Caco-2 (cell line): ENCODE results near the gene SLC41A1. TPM values are rescaled to one million over a fixed set of nuclear protein-coding genes. Genes with fewer than 3 reads are reported as not detected.

Source experiments
- Bru-seq: library from RNA; stranded (reverse); fragments of 400-500 nt; gene quantifications from one replicate; lab custom pipeline; 2021; lab: Mats Ljungman, UMichigan
- BruChase-seq, 2 experiments: library from RNA; stranded (reverse); fragments of 400-500 nt; gene quantifications; one replicate each; lab custom pipeline; 2021; lab: Mats Ljungman, UMichigan
- BruUV-seq: library from RNA; stranded (reverse); fragments of 400-500 nt; replicated peaks from 2 replicates; lab custom pipeline; 2021; lab: Mats Ljungman, UMichigan
- CTCF ChIA-PET: fragments of 300-600 bp; sonication (Branson Sonifier 250); formaldehyde crosslinking; loops from one replicate; lab custom pipeline; 2022; ENCODE audit warnings: antibody characterized with exemption; lab: Charles Lee
- POLR2A ChIA-PET: fragments of 300-600 bp; sonication (Branson Sonifier 250); formaldehyde crosslinking; loops from one replicate; lab custom pipeline; 2022; ENCODE audit warnings: antibody characterized with exemption; lab: Charles Lee
- DNase-seq, 2 experiments: peaks; one replicate each; pipeline versions ENCODE4 v3.0.0 to v3.0.0-alpha.2; 2020 to 2022
- H3K27me3 ChIP-seq: replicated peaks from 2 replicates; pipeline ENCODE4 v1.6.0; 2011; ENCODE audit warnings: low read length; ENCODE audit not compliant: control insufficient read depth, insufficient read depth
- H3K36me3 ChIP-seq: 2 replicates; pipeline ENCODE4 v1.5.1; 2011; ENCODE audit warnings: low read length; ENCODE audit not compliant: control insufficient read depth, insufficient read depth
- H3K4me1 ChIP-seq: fragments of 250-450 bp; sonication (Bioruptor Pico); 2 replicates; pipeline ENCODE4 v1.5.1; 2020; ENCODE audit warnings: mild to moderate bottlenecking
- H3K4me3 ChIP-seq: 2 replicates; pipeline ENCODE4 v1.5.1; 2011; ENCODE audit warnings: low read depth, mild to moderate bottlenecking, control low read depth, low read length
- H3K9me3 ChIP-seq: fragments of 250-450 bp; sonication (Bioruptor Pico); 2 replicates; pipeline ENCODE4 v1.5.1; 2020; ENCODE audit warnings: mild to moderate bottlenecking, moderate library complexity
- H3K27ac Mint-ChIP-seq: one replicate; pipeline ENCODE4 v1.8.0; 2022; ENCODE audit warnings: mixed read lengths; ENCODE audit not compliant: unreplicated experiment
- H3K27me3 Mint-ChIP-seq: one replicate; pipeline ENCODE4 v1.8.0; 2022; ENCODE audit warnings: mixed read lengths; ENCODE audit not compliant: insufficient read depth, unreplicated experiment
- H3K36me3 Mint-ChIP-seq: one replicate; pipeline ENCODE4 v1.8.0; 2022; ENCODE audit warnings: mild to moderate bottlenecking, mixed read lengths; ENCODE audit not compliant: insufficient read depth, unreplicated experiment
- H3K4me1 Mint-ChIP-seq: one replicate; pipeline ENCODE4 v1.8.0; 2022; ENCODE audit warnings: low read depth, mixed read lengths; ENCODE audit not compliant: unreplicated experiment
- H3K4me3 Mint-ChIP-seq: one replicate; pipeline ENCODE4 v1.8.0; 2022; ENCODE audit warnings: mild to moderate bottlenecking, moderate library complexity, mixed read lengths; ENCODE audit not compliant: unreplicated experiment
- H3K9me3 Mint-ChIP-seq: one replicate; pipeline ENCODE4 v1.8.0; 2022; ENCODE audit warnings: mixed read lengths; ENCODE audit not compliant: unreplicated experiment
- CTCF ChIP-seq, 2 experiments: fragments of 200-600 bp in 1 of 2; IDR thresholded peaks; 1 replicate in 1 of 2; 2 replicates in 1 of 2; pipeline versions ENCODE4 v1.5.1 to v1.8.0; 2011 to 2022; ENCODE audit warnings: antibody characterized with exemption in 1 of 2, control low read depth in 1 of 2, inconsistent platforms in 1 of 2, low read depth in 1 of 2, low read length in 1 of 2, mild to moderate bottlenecking in 1 of 2, moderate library complexity in 1 of 2; ENCODE audit not compliant: insufficient read depth in 1 of 2, severe bottlenecking in 1 of 2, unreplicated experiment in 1 of 2
- intact Hi-C: fragments of 100-400 bp; cut with micrococcal nuclease; formaldehyde crosslinking; loops from one replicate; pipeline ENCODE4 v1.10.0; 2022; ENCODE audit not compliant: unreplicated experiment
- long read RNA-seq: library from polyadenylated mRNA; stranded (forward); transcript quantifications from one replicate; pipeline ENCODE4 v2.0.0, GENCODE V29; 2022
- total RNA-seq: library from RNA; stranded (reverse); gene quantifications from 2 replicates; pipeline ENCODE4 v1.2.3, GENCODE V29; 2022

SLC41A1 gene
- total RNA-seq = 10.8 and 12.5 TPM in 2 replicates
- percentile 52 among the genes with signal in this experiment for Bru-seq, nascent RNA
- percentile 66 among the genes with signal in this experiment for BruChase-seq, experiment 1, labeled RNA remaining after a 2-hour chase
- percentile 71 among the genes with signal in this experiment for BruChase-seq, experiment 2, labeled RNA remaining after a 6-hour chase
- long read RNA-seq, full-length matches to known transcripts = 2 of 12 reads
- long read RNA-seq, partial matches to known transcripts = 1 of 12 reads
- long read RNA-seq, other reads (novel, unspliced or antisense) = 9 of 12 reads

- TF ChIP-seq CTCF (IDR thresholded peaks at IDR 0.05; ENCODE audit: insufficient read depth in 1 of 2, low read depth in 1 of 2, low read length in 1 of 2, severe bottlenecking in 1 of 2, unreplicated experiment in 1 of 2) = no peak
- Mint-ChIP-seq H3K27ac (peak within 1 kb of the TSS; percentile 76), H3K9me3 (no peaks in the 10 kb centered on the region), H3K36me3 (peaks cover 9% of the 10 kb centered on the region), H3K27me3 (no peaks in the 10 kb centered on the region), H3K4me3 (peak within 1 kb of the TSS; percentile 95), H3K4me1 (peaks cover 15% of the 10 kb centered on the region)
- intact Hi-C loops = loop anchor here (5.0 kb wide), 1 partner anchor 94 kb away; no protein-coding TSS in a partner anchor
- CTCF ChIA-PET = interaction anchor here (0.7 kb wide), 1 partner anchor 106 kb away, joined by 3 read pairs; no protein-coding TSS in a partner anchor
- Histone ChIP-seq H3K36me3 (no peaks in the 10 kb centered on the region), H3K4me3 (peak within 1 kb of the TSS; percentile 81), H3K4me1 (peaks cover 5% of the 10 kb centered on the region; the same call in 1 of the 2 replicates), H3K27me3 (no peaks in the 10 kb centered on the region), H3K9me3 (no peaks in the 10 kb centered on the region)
- POLR2A ChIA-PET = interaction anchor here (0.6 kb wide), 1 partner anchor 64 kb away, joined by 3 read pairs; no protein-coding TSS in a partner anchor
- DNase-seq = peak; percentile 87 to 89
- no TSS peak for BruUV-seq
Observed at GRCh38 chr1:205812878-205813754, at the start of gene SLC41A1. SLC41A1 (minus strand) TSS chr1:205813198; CDS start chr1:205810441, 2,757 bp downstream.

GRCh38 chr1:205861540-205861939 lies 48.5 kb upstream of the SLC41A1 start:
- peaks cover 4% of the 10 kb centered on the region for H3K9me3 ChIP-seq
- no peaks in the 10 kb centered on the region for H3K36me3 ChIP-seq
- POLR2A ChIA-PET = no interaction called here
- no peak for TF ChIP-seq CTCF (IDR thresholded peaks at IDR 0.05; ENCODE audit: insufficient read depth in 1 of 2, low read depth in 1 of 2, low read length in 1 of 2, severe bottlenecking in 1 of 2, unreplicated experiment in 1 of 2)
- BruUV-seq = no TSS peak
- peaks cover 11% of the 10 kb centered on the region for H3K4me1 Mint-ChIP-seq
- H3K9me3 Mint-ChIP-seq = peaks cover 6% of the 10 kb centered on the region
- no peaks in the 10 kb centered on the region for H3K27me3 ChIP-seq
- CTCF ChIA-PET = no interaction called here
- H3K4me1 ChIP-seq = 0 out of 2 replicates have a peak, but pooled peaks cover 7% of the 10 kb centered on the region
- no peak overlapping the region for H3K4me3 Mint-ChIP-seq
- no peaks in the 10 kb centered on the region for H3K36me3 Mint-ChIP-seq
- no peak overlapping the region for H3K27ac Mint-ChIP-seq
- no peak for DNase-seq
- intact Hi-C loops = loop anchor here (1.0 kb wide), 1 partner anchor 10 kb away; no protein-coding TSS in a partner anchor
- H3K27me3 Mint-ChIP-seq = peaks cover 3% of the 10 kb centered on the region
- H3K4me3 ChIP-seq = no peak overlapping the region
